ENCODE measurements around the gene TSPAN9.

DNA sequence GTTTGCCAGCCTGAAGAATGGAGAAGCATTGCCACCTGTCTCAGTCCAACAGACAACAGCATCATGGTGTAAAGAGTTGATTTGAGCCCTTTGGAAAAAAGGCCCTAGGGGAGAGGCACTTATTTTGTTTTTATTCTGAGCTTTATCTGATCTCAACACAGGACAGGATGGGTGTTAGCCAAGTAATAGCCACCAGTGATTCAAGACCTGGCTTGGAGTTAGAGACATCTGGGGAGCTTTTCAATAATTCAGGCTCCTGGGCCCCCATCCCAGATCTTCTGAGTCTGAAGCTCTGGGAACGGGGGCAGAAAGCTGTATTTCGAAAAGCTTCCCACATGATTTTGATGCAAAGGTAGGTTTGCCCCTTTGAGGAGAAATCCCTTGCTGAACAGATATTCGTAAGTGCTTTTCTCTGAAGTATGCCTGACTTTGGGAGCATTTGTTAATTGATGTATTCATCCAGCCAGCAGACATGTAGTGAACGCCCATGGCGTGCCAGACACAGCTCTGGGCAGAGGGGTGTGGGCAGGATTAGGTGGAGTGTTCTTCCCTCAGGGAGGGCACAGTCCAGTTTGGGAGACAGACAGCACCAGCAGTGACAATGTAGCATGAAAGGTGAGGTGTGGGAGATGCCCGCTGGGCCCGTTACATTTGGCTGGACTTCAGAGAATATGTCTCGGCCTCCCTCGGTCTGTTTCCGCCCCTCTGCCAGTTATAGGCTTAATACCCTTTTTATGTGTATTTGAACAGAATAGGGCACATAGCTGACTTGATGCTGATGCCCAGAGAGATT, 72.5 kb downstream of the TSPAN9 start:
- TF ChIP-seq CTCF (IDR thresholded peaks at IDR 0.05 in 2 of 3, conservative IDR thresholded peaks at IDR 0.05 in 1 of 3; ENCODE audit: control insufficient read depth in 2 of 3, extremely low read depth in 1 of 3, insufficient read depth in 1 of 3, low read depth in 3 of 3, low read length in 3 of 3) (no peak), EP300 (IDR thresholded peaks at IDR 0.05; ENCODE audit: borderline replicate concordance in 1 of 2, control insufficient read depth in 1 of 2, low read depth in 2 of 2, low read length in 2 of 2) (no peak), JUND (IDR thresholded peaks at IDR 0.05; ENCODE audit: low read depth, low read length) (no peak), RB1 (IDR thresholded peaks at IDR 0.05; ENCODE audit: borderline replicate concordance) (no peak)
